ENCODE data around the gene AHNAK. TPM values are rescaled to one million over a fixed set of nuclear protein-coding genes. Genes with fewer than 3 reads are reported as not detected.

Gene AHNAK
- total and polyA plus RNA-seq, 2 donors (not counting 3 experiments of a cell fraction or from before 2014, with no cell fraction given) = 35.2 to 436 TPM

DNA sequence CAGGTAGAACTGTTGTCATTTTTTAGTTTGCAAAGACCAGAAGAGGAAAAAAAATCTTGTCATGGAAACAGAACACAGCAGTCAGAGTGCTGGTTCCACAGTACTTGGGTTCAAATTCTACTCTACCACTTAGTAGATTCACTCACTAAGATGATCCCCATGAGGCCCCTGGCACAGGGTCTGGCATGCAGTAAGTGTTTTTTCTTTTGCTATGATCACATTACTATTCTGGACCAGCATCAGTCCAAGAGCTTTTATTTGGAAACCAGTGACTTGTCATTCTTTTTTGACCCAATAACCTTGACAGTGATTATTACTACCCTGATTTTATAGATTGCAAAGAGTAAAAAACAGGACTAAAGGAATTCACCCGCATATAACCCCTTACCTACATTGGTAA, 23.0 kb upstream of the AHNAK start:
- CTCF ChIA-PET = interaction anchor here (0.6 to 4.2 kb wide), 5 partner anchors 10 to 175 kb away, joined by 3 to 26 read pairs (median 8); no protein-coding TSS in a partner anchor
- dilution Hi-C loops (cut with MboI; ENCODE audit: extremely low pct_ligation_motif_present, low sequenced_read_pairs) (no loop called here), intact Hi-C loops (cut with micrococcal nuclease) (no loop called here)
- Histone ChIP-seq H3K9me1 (replicated peaks; ENCODE audit: control insufficient read depth, extremely low read depth, insufficient read depth, low read length) (no peaks in the 10 kb centered on the region), H3K27ac (ENCODE audit: insufficient read depth, low read depth, low read length) (no peak overlapping the region), H3K79me2 (ENCODE audit: control insufficient read depth, insufficient read depth, low read length) (peaks cover 90% of the 10 kb centered on the region), H4K20me1 (replicated peaks; ENCODE audit: control insufficient read depth, extremely low read depth, insufficient read depth, low read length) (peaks cover 6% of the 10 kb centered on the region), H3K4me1 (ENCODE audit: control insufficient read depth, extremely low read depth, insufficient read depth, low read length) (peaks cover 22% of the 10 kb centered on the region), H3K9me3 (replicated peaks; ENCODE audit: control insufficient read depth, insufficient read depth, low read length) (no peaks in the 10 kb centered on the region), H3K27me3 (ENCODE audit: control insufficient read depth in 2 of 2, insufficient read depth in 2 of 2, low read length in 2 of 2) (no peaks in the 10 kb centered on the region), H2AFZ (ENCODE audit: low read depth, low read length) (no peak overlapping the region), H3K4me2 (ENCODE audit: insufficient read depth, low read length) (no peak overlapping the region), H3K36me3 (ENCODE audit: control insufficient read depth in 2 of 2, extremely low read depth in 1 of 2, insufficient read depth in 2 of 2, low read length in 2 of 2) (peaks cover 35 to 39% of the 10 kb centered on the region in 2 experiments), H3K9ac (replicated peaks; ENCODE audit: extremely low read depth, insufficient read depth, low read length) (no peak overlapping the region), H3K4me3 (replicated peaks in 1 of 3; ENCODE audit: insufficient read depth in 1 of 3, low read depth in 1 of 3, low read length in 3 of 3) (no peak overlapping the region)
- no TSS peak for BruUV-seq (replicated peaks)
- TF ChIP-seq POLR2AphosphoS5 (IDR thresholded peaks at IDR 0.05; ENCODE audit: insufficient read depth, low read depth, low read length) (no peak), GATA2 (IDR thresholded peaks at IDR 0.05; ENCODE audit: insufficient read depth, insufficient read length, low read depth, low read length) (no peak), POLR2A (IDR thresholded peaks at IDR 0.05; ENCODE audit: low read depth, low read length) (no peak), FOS (IDR thresholded peaks at IDR 0.05; ENCODE audit: borderline replicate concordance, insufficient read depth, low read length) (no peak)
- no peak for FAIRE-seq
- DNase-seq (ENCODE audit: low read depth, low spot score) = no peak
- POLR2A ChIA-PET = no interaction called here

DNA sequence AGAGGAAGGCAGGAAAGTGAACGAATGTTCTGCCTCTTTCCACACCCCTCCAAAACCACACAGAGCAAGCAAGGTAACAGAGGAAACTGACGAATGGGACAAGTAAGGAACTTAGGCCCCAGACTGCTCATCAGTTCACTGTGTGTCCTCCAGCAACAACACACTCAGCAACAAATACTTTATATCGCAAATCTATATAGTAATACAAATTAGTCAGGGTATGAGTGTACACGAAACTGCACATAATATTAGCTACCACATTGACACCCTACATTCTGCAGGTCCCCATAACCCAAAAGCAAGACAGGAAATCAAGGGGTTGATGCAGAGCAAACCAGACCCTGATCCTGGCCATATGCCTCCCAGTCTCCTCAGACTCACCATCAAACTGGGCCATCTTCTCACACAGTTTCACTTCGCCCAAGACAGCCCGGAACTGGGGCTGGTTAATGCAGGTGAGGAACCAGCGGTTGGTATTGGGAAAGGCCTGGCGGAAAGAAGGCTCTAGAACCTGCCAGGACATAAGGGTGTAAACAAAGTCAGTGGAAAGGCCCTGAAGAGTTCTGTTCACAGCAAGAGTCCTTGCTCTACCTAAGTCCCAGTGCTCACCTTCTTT, 20.5 kb upstream of the AHNAK start:
- H3K9me1 ChIP-seq (replicated peaks; ENCODE audit: control insufficient read depth, extremely low read depth, insufficient read depth, low read length) = no peaks in the 10 kb centered on the region
- no peak overlapping the region for H3K9ac ChIP-seq (replicated peaks; ENCODE audit: extremely low read depth, insufficient read depth, low read length)
- H3K4me3 ChIP-seq (replicated peaks in 1 of 3; ENCODE audit: insufficient read depth in 1 of 3, low read depth in 1 of 3, low read length in 3 of 3) = no peak overlapping the region
- H3K27ac ChIP-seq (ENCODE audit: insufficient read depth, low read depth, low read length) = no peak overlapping the region
- H3K79me2 ChIP-seq (ENCODE audit: control insufficient read depth, insufficient read depth, low read length) = peaks cover 79% of the 10 kb centered on the region
- FAIRE-seq = no peak
- peaks cover 39 to 47% of the 10 kb centered on the region in 2 experiments for H3K36me3 ChIP-seq (ENCODE audit: control insufficient read depth in 2 of 2, extremely low read depth in 1 of 2, insufficient read depth in 2 of 2, low read length in 2 of 2)
- no peak for DNase-seq (ENCODE audit: low read depth, low spot score)
- no peaks in the 10 kb centered on the region for H3K27me3 ChIP-seq (ENCODE audit: control insufficient read depth in 2 of 2, insufficient read depth in 2 of 2, low read length in 2 of 2)
- intact Hi-C loops (cut with micrococcal nuclease) = no loop called here
- no peak overlapping the region for H3K4me2 ChIP-seq (ENCODE audit: insufficient read depth, low read length)
- POLR2A ChIA-PET = interaction anchor here (1.0 kb wide), 1 partner anchor 24 kb away, joined by 6 read pairs; the partner anchor contains the start of gene TUT1
- TF ChIP-seq EZH2 (IDR thresholded peaks at IDR 0.05; ENCODE audit: borderline replicate concordance, low read depth, low read length, severe bottlenecking) = no peak
- TF ChIP-seq, protein P1, sequence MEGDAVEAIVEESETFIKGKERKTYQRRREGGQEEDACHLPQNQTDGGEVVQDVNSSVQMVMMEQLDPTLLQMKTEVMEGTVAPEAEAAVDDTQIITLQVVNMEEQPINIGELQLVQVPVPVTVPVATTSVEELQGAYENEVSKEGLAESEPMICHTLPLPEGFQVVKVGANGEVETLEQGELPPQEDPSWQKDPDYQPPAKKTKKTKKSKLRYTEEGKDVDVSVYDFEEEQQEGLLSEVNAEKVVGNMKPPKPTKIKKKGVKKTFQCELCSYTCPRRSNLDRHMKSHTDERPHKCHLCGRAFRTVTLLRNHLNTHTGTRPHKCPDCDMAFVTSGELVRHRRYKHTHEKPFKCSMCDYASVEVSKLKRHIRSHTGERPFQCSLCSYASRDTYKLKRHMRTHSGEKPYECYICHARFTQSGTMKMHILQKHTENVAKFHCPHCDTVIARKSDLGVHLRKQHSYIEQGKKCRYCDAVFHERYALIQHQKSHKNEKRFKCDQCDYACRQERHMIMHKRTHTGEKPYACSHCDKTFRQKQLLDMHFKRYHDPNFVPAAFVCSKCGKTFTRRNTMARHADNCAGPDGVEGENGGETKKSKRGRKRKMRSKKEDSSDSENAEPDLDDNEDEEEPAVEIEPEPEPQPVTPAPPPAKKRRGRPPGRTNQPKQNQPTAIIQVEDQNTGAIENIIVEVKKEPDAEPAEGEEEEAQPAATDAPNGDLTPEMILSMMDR (IDR thresholded peaks at IDR 0.05; ENCODE audit: extremely low read depth in 1 of 2, insufficient read depth in 1 of 2, low read depth in 1 of 2, low read length in 2 of 2) = no peak
- BruUV-seq (replicated peaks) = no TSS peak
- no peaks in the 10 kb centered on the region for H3K9me3 ChIP-seq (replicated peaks; ENCODE audit: control insufficient read depth, insufficient read depth, low read length)
- H2AFZ ChIP-seq (ENCODE audit: low read depth, low read length) = no peak overlapping the region
- H3K4me1 ChIP-seq (ENCODE audit: control insufficient read depth, extremely low read depth, insufficient read depth, low read length) = peaks cover 15% of the 10 kb centered on the region
- H4K20me1 ChIP-seq (replicated peaks; ENCODE audit: control insufficient read depth, extremely low read depth, insufficient read depth, low read length) = peaks cover 8% of the 10 kb centered on the region
- CTCF ChIA-PET = interaction anchor here (0.7 to 5.9 kb wide), 4 partner anchors 10 to 172 kb away, joined by 3 to 33 read pairs (median 4); no protein-coding TSS in a partner anchor
- dilution Hi-C loops (cut with MboI; ENCODE audit: extremely low pct_ligation_motif_present, low sequenced_read_pairs) = no loop called here
